Middle frontal gyrus (tissue), 1 donor: ENCODE results near the gene AKAP5.

ENCODE experiments used
- DNase-seq: peaks from one replicate; pipeline ENCODE4 v3.0.0-alpha.2; 2015; ENCODE audit warnings: low spot score; ENCODE audit errors: extremely low spot score

The AKAP5 gene, protein sequence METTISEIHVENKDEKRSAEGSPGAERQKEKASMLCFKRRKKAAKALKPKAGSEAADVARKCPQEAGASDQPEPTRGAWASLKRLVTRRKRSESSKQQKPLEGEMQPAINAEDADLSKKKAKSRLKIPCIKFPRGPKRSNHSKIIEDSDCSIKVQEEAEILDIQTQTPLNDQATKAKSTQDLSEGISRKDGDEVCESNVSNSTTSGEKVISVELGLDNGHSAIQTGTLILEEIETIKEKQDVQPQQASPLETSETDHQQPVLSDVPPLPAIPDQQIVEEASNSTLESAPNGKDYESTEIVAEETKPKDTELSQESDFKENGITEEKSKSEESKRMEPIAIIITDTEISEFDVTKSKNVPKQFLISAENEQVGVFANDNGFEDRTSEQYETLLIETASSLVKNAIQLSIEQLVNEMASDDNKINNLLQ

GRCh38 chr14:64465191-64465822, at the start of gene AKAP5:
TSS of gene AKAP5 (plus strand) at chr14:64465499. CDS start at chr14:64468395, 2,896 bp downstream.
- no peak for DNase-seq

- no peak for DNase-seq
These were observed 48.9 kb upstream of the AKAP5 start for GRCh38 chr14:64416348-64416932.

DNA sequence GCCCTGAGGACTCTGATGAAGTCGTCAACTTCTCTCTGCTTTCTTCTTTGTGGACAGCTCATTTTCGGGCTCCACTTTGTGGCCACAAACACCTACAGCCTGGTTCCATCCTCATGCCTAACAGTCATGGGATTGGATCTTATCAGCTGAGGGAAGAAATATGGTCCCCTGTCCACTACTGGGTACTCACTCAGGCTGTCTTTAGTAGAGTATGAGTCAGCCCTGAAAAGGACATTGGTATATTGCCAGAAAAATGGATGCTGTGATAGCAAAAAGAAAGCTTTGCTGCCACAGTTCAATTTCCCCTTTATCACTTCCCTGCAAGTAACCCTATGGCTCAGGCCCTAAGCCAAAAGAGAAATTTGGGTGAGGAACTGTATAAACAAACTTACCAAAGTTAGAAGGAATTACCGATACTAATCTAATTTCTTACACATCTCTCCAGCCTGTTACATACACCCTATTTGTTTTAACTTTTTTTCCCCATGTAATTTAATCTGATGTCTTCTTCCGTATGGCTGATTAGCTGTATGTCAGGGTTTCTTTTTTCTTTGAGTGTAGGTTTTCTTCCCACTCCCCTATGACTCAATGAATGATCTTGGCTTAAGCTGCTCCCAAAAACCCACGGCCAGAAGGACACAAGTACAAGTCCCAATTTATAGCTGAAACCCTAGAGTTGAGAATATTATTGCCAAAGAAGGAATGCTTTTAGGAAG, 48.1 kb upstream of the AKAP5 start:
- DNase-seq, result no peak

DNA sequence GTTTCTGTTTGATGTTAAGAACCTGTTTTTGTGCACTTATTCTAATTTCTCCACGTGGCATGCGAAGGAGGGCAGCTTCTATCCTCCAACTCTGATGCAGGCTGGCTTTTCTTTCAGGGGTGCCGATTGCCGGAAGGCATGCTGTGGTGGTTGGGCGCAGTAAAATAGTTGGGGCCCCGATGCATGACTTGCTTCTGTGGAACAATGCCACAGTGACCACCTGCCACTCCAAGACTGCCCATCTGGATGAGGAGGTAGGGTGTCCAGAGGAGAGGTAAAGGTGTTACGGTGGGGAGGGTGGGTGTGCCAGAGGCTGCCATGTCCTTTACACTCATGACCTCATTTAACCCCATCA, 47.6 kb upstream of the AKAP5 start:
- no peak for DNase-seq

GRCh38 chr14:64419003-64419402, 46.3 kb upstream of the AKAP5 start:
- DNase-seq, result no peak

- DNase-seq, result no peak
These were observed 44.1 kb upstream of the AKAP5 start for GRCh38 chr14:64421166-64421565.

DNA sequence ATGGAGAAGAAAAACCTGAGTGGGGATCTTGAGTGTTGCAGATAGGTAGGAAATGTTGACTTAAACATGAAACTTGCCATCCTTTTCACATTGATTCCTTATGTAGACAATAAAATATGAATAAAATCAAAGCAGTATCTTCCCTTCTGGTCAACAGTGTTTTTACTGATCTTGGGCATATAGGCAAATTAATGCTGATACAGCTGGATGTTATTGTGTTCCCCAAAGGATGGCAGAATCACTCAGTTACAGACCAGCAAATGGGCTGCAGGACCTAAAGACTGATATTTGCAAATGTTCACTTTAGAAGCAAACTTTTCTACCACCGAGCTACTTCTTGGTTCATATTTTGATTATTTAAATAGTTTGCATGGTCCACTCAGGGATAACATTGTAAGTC, 43.3 kb upstream of the AKAP5 start:
- no peak for DNase-seq

DNA sequence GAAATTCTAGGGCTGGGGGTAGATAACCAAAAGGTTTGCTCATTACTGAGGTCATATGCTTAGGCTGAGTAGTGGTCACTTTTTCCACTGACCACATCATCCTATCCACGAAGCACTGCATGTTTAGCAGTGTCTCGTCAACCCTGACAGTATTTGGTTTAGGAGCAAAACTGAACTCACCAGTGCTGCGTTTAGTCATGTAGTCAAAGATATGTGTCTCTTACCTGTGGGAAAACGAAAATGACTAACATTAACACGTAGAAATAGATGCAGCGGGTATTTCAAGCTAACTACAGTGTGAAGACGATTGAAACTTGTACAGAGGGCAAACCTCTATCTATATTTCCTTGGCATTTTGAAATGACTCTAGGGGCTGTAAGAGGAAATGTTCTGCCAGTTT, 42.5 kb upstream of the AKAP5 start:
- DNase-seq, result no peak

GRCh38 chr14:64423987-64424386, 41.3 kb upstream of the AKAP5 start:
- no peak for DNase-seq

GRCh38 chr14:64434528-64434927, 30.8 kb upstream of the AKAP5 start:
- DNase-seq, result no peak

GRCh38 chr14:64438181-64438841, 27.0 kb upstream of the AKAP5 start:
- no peak for DNase-seq

DNA sequence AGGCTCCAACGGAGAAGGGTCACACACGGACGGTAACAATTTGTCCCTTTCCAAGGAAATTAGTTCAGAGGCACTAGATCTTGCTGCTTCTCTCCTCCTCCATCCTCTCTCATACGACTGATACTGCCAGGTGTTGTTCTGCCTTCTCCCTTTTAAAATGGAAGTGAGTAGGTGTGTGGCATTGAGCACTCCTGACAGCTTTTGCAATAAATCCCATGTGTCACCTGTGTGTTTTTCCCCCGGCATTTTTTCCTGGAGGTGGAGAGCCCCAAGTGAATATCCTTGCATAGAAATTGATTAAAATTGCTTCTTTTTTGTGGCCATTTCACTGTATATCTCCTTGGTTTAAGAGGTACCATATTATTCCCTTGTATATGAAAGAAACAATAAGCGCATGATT, 26.2 kb upstream of the AKAP5 start:
- no peak for DNase-seq

GRCh38 chr14:64440494-64440893, 24.8 kb upstream of the AKAP5 start:
- DNase-seq, result no peak

DNA sequence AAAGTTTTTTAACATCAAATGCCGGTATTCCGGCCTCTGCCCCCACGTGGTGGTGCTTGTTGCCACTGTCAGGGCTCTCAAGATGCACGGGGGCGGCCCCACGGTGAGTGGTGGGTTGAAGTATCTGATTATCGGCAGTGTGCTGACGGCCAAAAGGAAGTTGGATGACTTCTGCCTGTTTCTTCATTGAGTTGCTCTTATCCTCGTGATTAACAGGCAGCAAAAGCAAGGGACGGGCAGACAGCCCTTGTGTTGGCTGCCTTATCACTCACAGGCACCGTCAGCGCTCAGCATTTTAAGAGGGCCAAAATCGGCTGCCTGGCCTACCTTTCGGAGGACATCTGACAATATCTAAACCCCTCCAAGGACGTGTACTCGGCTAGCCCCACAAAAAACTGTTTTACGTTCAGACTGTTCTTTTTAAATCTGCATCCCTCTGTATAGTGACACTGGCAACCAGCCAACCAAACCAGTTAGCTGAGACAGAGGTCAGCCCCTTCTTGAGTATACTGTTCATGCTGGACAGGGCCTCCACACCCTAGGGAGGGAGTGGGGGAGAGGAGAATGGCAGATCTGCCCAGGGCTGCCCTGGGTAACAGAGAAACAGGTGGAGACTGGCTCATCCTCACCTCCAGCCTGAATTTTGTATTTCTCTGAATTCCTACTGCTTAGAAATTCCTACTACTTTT, 22.9 kb upstream of the AKAP5 start:
- DNase-seq, result no peak

- no peak for DNase-seq
These were observed 21.2 kb upstream of the AKAP5 start for GRCh38 chr14:64444140-64444539.

DNA sequence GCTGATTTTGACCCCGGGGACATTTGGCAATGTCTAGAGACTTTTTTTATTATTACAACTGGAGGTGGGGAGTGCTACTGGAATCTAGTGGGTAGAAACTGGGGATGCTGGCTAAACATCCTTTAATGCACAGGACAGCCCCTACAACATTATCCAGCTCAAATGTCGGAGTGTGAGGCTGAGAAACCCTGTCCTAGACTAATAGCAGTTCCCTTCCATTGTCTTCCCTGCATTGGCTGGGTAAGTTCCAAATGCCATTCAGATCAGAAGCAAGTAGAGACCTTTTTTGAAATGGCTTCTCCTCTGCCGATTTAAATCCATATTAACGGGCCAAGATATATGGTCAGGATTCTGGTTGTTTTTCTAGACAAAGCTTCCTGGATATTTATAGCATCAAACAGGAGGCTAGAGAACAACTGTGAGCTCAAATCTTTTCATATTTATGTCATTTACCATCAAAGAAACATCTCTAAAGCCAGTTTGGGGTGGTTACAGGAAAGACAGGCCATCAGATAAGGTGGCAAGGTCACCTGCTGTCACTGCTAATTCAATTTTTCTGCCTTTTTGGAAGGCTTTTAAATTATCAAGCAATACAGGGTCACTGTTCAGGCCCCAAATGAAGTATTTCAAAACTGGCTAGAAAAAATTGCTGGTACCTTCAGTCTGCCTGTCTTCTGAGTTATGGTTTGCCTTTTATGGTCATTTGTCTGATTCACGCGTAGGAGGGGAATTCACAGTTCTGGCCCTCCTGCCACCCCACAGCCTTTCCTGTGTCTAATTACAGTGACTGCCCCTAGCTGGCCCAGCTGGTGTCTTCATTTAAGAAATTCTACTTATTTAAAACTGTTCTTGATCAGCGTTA, 20.1 kb upstream of the AKAP5 start:
- no peak for DNase-seq

- no peak for DNase-seq
These were observed 17.2 kb upstream of the AKAP5 start for GRCh38 chr14:64447876-64448670.

DNA sequence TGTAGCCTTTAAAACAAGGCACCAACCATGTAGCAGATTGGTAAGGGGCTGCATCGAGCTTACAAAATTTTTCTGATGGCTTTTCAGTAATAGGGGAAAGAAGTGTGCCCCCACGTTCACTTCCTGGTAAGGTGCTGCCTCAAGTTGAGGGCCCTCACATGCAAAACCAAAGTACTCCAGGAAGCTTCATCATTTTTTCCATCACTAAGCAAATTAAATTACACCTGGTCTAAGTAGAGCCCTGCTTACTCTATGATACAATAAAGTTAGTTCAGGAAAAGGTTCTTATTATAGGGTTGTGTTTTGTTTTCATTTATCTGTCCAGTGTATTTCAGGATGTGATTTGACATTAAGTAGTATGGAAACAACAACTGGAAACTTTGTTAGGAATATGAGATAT, 15.0 kb upstream of the AKAP5 start:
- no peak for DNase-seq

GRCh38 chr14:64454671-64455070, 10.6 kb upstream of the AKAP5 start:
- DNase-seq, result no peak
